ENCODE measurements around the gene IGDCC3. TPM values are rescaled to one million over a fixed set of nuclear protein-coding genes. Genes with fewer than 3 reads are reported as not detected.

The IGDCC3 gene
- total RNA-seq, 4 donors from 2014 or later: not detected

GRCh38 chr15:65327651-65328393, 50.0 kb downstream of the IGDCC3 start:
- TF ChIP-seq, protein P1, sequence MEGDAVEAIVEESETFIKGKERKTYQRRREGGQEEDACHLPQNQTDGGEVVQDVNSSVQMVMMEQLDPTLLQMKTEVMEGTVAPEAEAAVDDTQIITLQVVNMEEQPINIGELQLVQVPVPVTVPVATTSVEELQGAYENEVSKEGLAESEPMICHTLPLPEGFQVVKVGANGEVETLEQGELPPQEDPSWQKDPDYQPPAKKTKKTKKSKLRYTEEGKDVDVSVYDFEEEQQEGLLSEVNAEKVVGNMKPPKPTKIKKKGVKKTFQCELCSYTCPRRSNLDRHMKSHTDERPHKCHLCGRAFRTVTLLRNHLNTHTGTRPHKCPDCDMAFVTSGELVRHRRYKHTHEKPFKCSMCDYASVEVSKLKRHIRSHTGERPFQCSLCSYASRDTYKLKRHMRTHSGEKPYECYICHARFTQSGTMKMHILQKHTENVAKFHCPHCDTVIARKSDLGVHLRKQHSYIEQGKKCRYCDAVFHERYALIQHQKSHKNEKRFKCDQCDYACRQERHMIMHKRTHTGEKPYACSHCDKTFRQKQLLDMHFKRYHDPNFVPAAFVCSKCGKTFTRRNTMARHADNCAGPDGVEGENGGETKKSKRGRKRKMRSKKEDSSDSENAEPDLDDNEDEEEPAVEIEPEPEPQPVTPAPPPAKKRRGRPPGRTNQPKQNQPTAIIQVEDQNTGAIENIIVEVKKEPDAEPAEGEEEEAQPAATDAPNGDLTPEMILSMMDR (IDR thresholded peaks at IDR 0.05): no peak
- TF ChIP-seq EP300 (IDR thresholded peaks at IDR 0.05) (no peak), POLR2A (IDR thresholded peaks at IDR 0.05) (no peak)
- no peak for DNase-seq (ENCODE audit: low spot score in 2 of 2)
- no peaks in the 10 kb centered on the region for H3K9me3 ChIP-seq

GRCh38 chr15:65326818-65327217, 51.0 kb downstream of the IGDCC3 start:
- H3K4me3 ChIP-seq: no peak overlapping the region
- no peaks in the 10 kb centered on the region for H3K36me3 ChIP-seq
- WGBS, 2 donors: 77 to 86% methylated on average over 2 of the region's 2 CpGs
- no peak overlapping the region for H3K27ac ChIP-seq
- TF ChIP-seq EP300 (IDR thresholded peaks at IDR 0.05): no peak
- TF ChIP-seq POLR2A (IDR thresholded peaks at IDR 0.05): no peak
- H3K4me1 ChIP-seq: peaks cover 0 to 5% (median 0%) of the 10 kb centered on the region in 4 donors
- no peaks in the 10 kb centered on the region for H3K9me3 ChIP-seq
- no peak for DNase-seq (ENCODE audit: low spot score in 2 of 2)
- H3K27me3 ChIP-seq: no peaks in the 10 kb centered on the region

More at GRCh38 chr15:65327651-65328393, 50.0 kb downstream of the IGDCC3 start:
- Histone ChIP-seq H3K4me3 (no peak overlapping the region), H3K27me3 (no peaks in the 10 kb centered on the region), H3K4me1 (peaks cover 0 to 3% (median 0%) of the 10 kb centered on the region in 4 donors), H3K27ac (no peak overlapping the region), H3K36me3 (no peaks in the 10 kb centered on the region)
- WGBS, 2 donors: 73 to 78% methylated on average over 12 of the region's 12 CpGs

GRCh38 chr15:65326117-65326526, 51.7 kb downstream of the IGDCC3 start:
- no peaks in the 10 kb centered on the region for H3K27me3 ChIP-seq
- no peak overlapping the region for H3K4me3 ChIP-seq
- H3K27ac ChIP-seq: no peak overlapping the region
- DNase-seq (ENCODE audit: low spot score in 2 of 2): no peak
- H3K4me1 ChIP-seq: peaks cover 0 to 5% (median 0%) of the 10 kb centered on the region in 4 donors
- TF ChIP-seq EP300 (IDR thresholded peaks at IDR 0.05): no peak
- TF ChIP-seq, protein P1 (IDR thresholded peaks at IDR 0.05): no peak
- no peaks in the 10 kb centered on the region for H3K9me3 ChIP-seq
- no peaks in the 10 kb centered on the region for H3K36me3 ChIP-seq
- WGBS, 2 donors: 32 to 42% methylated on average over 3 to 11 of the region's 12 CpGs

GRCh38 chr15:65323071-65323511, 54.7 kb downstream of the IGDCC3 start:
- H3K4me3 ChIP-seq: no peak overlapping the region
- peaks cover 0 to 8% (median 0%) of the 10 kb centered on the region in 4 donors for H3K4me1 ChIP-seq
- WGBS, 2 donors: 13 to 14% methylated on average over 7 of the region's 9 CpGs
- TF ChIP-seq, protein P1 (IDR thresholded peaks at IDR 0.05): no peak
- TF ChIP-seq EP300 (IDR thresholded peaks at IDR 0.05) (no peak), POLR2A (IDR thresholded peaks at IDR 0.05) (no peak)
- no peak for DNase-seq (ENCODE audit: low spot score in 2 of 2)
- no peaks in the 10 kb centered on the region for H3K27me3 ChIP-seq
- no peaks in the 10 kb centered on the region for H3K9me3 ChIP-seq
- H3K27ac ChIP-seq: no peak overlapping the region
- H3K36me3 ChIP-seq: no peaks in the 10 kb centered on the region

DNA sequence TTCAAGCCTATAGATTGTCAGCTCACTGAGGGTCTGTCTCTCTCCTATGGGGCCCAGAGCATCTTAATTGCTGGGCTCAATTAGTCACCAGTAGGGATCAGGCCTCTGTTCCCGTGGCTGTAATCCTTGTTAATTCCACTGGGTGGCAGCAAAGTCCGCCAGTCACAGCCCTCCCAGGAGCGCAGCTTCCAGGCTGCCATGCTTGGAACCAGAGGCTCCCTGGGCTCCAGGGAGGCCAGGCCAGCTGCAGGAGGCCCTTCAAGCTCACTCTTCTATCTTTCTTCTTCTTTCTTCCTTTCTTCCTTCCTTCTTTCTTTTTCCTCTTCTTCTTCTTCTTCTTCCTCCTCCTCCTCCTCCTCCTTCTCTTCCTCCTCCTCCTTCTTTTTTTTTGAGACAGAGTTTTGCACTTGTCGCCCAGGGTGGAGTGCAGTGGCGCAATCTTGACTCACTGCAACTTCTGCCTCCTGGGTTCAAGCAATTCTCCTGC, 58.9 kb downstream of the IGDCC3 start:
- 37 to 38% methylated on average over 5 of the region's 5 CpGs for WGBS, 2 donors
- TF ChIP-seq, protein P1 (IDR thresholded peaks at IDR 0.05): peak; percentile 82 to 96 (median 91)
- TF ChIP-seq POLR2A (IDR thresholded peaks at IDR 0.05): no peak
- H3K4me1 ChIP-seq: peaks cover 0 to 8% (median 0%) of the 10 kb centered on the region in 4 donors
- H3K9me3 ChIP-seq: no peaks in the 10 kb centered on the region
- no peak overlapping the region for H3K4me3 ChIP-seq
- H3K27ac ChIP-seq: no peak overlapping the region
- H3K27me3 ChIP-seq: no peaks in the 10 kb centered on the region
- no peaks in the 10 kb centered on the region for H3K36me3 ChIP-seq
- peak; percentile 61 to 76 for DNase-seq (ENCODE audit: low spot score in 2 of 2)

Data from tibial nerve (tissue), 4 donors.